ENCODE data around the gene TENT5C.

TENT5C gene

DNA sequence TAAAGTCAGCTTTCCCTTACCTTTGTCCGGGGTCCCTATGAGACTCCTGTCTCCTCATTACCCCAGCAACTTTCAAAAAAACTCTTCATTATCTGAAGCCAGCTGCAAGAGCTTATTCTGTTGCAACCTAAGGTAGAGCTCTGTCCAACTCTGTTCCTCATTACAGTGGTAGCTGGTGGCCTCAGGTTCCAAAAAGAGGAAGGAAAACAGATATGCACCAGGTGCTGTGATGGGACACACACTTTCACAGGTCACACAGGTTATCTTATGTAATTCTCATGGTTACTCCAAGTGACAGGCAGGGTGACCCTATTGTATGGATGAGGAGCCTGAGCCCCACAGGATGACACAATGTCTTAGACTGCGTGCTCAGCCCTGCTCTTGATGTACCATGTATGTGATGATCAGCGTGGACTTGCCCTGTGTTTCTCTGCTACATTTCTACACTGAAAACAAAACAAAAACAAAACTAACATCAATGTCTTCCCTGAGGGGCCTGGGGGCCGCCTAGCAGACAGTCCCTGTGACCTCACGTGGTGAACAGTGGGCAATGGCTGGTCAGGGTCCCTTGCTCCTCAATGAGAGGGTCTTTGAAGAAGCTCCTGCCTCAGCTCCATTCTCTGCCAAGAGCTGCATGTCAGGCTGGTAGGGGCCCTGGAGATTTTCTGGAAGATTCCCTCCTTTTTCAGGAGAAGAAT, 9.7 kb upstream of the TENT5C start:
- no peak for DNase-seq (ENCODE audit: low spot score in 2 of 2)
- no peaks in the 10 kb centered on the region for H3K4me1 Mint-ChIP-seq
- no peak for ATAC-seq
- no peak overlapping the region for H3K4me3 Mint-ChIP-seq
- H3K9me3 Mint-ChIP-seq = no peaks in the 10 kb centered on the region
- no peaks in the 10 kb centered on the region for H3K36me3 Mint-ChIP-seq
- peak overlapping the region; percentile 58 for H3K27ac Mint-ChIP-seq

- H3K27ac Mint-ChIP-seq = peak overlapping the region; percentile 63
- no peak overlapping the region for H3K4me3 Mint-ChIP-seq
- no peaks in the 10 kb centered on the region for H3K9me3 Mint-ChIP-seq
- DNase-seq (ENCODE audit: low spot score in 2 of 2) = no peak
- H3K36me3 Mint-ChIP-seq = no peaks in the 10 kb centered on the region
- ATAC-seq = no peak
- no peaks in the 10 kb centered on the region for H3K4me1 Mint-ChIP-seq
Measured at GRCh38 chr1:117598489-117598888, 7.4 kb upstream of the TENT5C start.

- Mint-ChIP-seq H3K36me3 (no peaks in the 10 kb centered on the region), H3K9me3 (no peaks in the 10 kb centered on the region), H3K4me3 (no peak overlapping the region), H3K27ac (no peak overlapping the region), H3K4me1 (no peaks in the 10 kb centered on the region)
- DNase-seq (ENCODE audit: low spot score in 2 of 2) (no peak), ATAC-seq (no peak)
Measured at GRCh38 chr1:117599286-117600221, 6.3 kb upstream of the TENT5C start.

DNA sequence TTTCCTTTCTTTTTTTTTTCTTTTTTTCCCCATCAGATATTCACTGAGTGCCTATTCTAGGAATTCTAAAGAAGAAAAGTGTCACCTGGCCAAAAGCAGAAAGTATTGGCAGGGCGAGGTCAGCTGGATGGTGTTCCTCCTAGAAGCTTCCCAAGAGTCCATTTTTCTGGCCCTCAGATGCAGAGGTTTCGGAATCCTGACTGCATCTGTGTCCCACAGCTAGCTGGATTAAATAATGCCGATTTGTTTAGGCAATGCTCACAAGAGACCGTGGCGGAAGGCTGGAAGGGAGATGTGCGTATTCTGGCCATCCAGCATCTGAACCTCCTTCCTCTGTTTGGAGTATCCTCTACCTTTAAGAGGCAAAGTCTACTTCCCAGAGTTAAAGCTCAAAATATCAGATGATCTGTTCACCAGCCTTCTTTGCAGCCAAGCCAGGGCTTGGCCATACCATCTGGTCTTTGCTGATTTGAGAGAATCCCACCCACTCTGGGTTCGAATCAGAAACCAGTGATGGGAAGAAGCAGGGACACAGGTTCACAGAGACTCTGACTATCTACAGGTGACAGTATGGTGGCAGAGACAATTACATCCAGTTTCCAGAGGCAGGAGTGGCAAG, 5.4 kb upstream of the TENT5C start:
- Mint-ChIP-seq H3K27ac (no peak overlapping the region), H3K4me1 (no peaks in the 10 kb centered on the region), H3K36me3 (peaks cover 4% of the 10 kb centered on the region), H3K9me3 (no peaks in the 10 kb centered on the region), H3K4me3 (no peak overlapping the region)
- DNase-seq (ENCODE audit: low spot score in 2 of 2) (no peak), ATAC-seq (no peak)

DNA sequence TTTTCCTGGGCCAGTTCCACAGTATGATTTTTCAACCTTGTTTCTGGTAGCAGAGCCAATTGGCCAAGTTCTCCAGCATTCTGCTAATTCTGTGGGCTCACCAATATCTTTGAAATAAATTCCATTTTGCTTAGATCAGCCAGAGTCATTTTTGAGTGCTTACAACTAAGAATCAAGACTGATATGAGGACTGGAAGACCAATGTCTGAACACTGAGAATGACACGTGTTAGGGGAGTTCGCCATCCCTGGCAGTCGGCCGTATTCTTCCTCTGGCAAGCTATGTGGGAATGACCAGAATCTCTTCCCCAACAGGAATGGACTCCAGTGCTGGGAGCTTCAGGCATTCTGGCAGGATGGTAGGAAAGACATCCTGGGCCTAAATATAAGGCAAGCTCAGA, 4.9 kb upstream of the TENT5C start:
- Mint-ChIP-seq H3K36me3 (peaks cover 9% of the 10 kb centered on the region), H3K9me3 (no peaks in the 10 kb centered on the region), H3K4me3 (no peak overlapping the region), H3K27ac (no peak overlapping the region), H3K4me1 (no peaks in the 10 kb centered on the region)
- ATAC-seq (no peak), DNase-seq (ENCODE audit: low spot score in 2 of 2) (no peak)

DNA sequence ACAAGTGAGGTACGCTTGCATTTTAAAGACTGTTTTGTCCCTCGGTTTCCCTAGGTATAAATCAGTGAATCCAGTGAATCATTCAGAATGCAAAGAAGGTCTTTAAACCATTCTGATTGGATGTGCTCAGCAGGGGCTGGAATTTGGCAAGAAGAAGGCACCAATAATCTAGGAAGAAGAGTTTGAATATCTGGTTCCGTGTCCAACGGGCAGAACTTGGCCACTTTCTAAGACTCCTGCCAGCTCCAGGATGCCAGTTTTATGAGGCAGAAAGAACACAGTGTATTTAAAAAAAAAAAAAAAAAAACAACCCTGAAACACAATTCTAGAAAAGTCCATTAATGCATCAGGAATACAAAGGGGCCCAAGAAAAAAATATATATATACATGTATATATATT, 3.0 kb upstream of the TENT5C start:
- Mint-ChIP-seq H3K4me1 (peaks cover 8% of the 10 kb centered on the region), H3K9me3 (no peaks in the 10 kb centered on the region), H3K4me3 (no peak overlapping the region), H3K36me3 (peaks cover 28% of the 10 kb centered on the region), H3K27ac (no peak overlapping the region)
- no peak for ATAC-seq
- DNase-seq (ENCODE audit: low spot score in 2 of 2) = no peak

- no peaks in the 10 kb centered on the region for H3K9me3 Mint-ChIP-seq
- ATAC-seq = peak; percentile 38
- peak overlapping the region; percentile 98 for H3K27ac Mint-ChIP-seq
- H3K4me3 Mint-ChIP-seq = peak overlapping the region; percentile 97
- DNase-seq (ENCODE audit: low spot score in 2 of 2) = no peak
- peaks cover 33% of the 10 kb centered on the region for H3K4me1 Mint-ChIP-seq
- peaks cover 52% of the 10 kb centered on the region for H3K36me3 Mint-ChIP-seq
Measured at GRCh38 chr1:117605164-117605773, 579 bp upstream of the TENT5C start.

DNA sequence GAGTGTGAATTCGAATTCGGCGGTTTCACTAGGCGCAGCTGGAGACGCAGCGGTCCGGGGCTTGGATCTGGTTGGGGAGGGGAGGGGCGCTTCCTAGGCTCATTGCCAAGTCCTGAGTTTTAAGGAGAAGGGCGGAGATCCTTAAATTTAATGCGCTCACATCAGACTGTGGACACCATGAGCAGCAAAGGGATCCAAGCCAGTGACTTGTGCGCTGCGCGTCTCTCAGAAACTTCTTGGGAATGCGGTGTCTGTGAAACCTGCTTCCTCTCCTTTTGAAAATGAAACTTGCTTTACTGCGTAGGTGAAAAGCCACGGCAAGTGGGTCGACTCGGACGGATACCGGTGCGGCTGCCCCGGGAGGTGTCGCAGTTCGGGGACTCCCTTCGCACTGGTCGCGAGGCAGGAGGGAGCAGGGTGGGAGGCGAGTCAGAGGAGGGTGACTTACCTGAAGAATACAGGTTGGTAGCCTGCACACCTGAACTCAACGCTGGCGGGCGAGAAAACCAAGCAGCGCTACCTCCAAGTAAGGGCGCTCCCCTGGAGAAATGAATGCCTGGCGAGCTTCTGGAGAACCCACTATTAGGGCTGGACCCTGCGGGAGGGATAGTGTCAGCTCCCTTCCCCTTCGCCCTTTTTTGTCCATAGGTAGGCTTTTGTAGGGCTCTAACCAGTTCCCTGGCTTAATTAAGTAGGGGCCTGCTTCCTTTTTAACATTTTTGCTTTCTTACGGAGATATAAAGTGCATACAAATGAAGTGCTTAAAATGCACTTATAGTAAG, 992 bp downstream of the TENT5C start:
- DNase-seq (ENCODE audit: low spot score in 2 of 2) (peak; percentile 38 to 84), ATAC-seq (peak; percentile 25)
- Mint-ChIP-seq H3K4me1 (peaks cover 48% of the 10 kb centered on the region), H3K9me3 (no peaks in the 10 kb centered on the region), H3K4me3 (peak overlapping the region; percentile 97), H3K27ac (peak overlapping the region; percentile 98), H3K36me3 (peaks cover 68% of the 10 kb centered on the region)

GRCh38 chr1:117607471-117607870, 1.6 kb downstream of the TENT5C start:
- peaks cover 55% of the 10 kb centered on the region for H3K4me1 Mint-ChIP-seq
- H3K27ac Mint-ChIP-seq = peak overlapping the region; percentile 98
- H3K9me3 Mint-ChIP-seq = no peaks in the 10 kb centered on the region
- peak overlapping the region; percentile 97 for H3K4me3 Mint-ChIP-seq
- H3K36me3 Mint-ChIP-seq = peaks cover 74% of the 10 kb centered on the region
- peak; percentile 25 to 78 for DNase-seq (ENCODE audit: low spot score in 2 of 2)
- ATAC-seq = peak; percentile 40

DNA sequence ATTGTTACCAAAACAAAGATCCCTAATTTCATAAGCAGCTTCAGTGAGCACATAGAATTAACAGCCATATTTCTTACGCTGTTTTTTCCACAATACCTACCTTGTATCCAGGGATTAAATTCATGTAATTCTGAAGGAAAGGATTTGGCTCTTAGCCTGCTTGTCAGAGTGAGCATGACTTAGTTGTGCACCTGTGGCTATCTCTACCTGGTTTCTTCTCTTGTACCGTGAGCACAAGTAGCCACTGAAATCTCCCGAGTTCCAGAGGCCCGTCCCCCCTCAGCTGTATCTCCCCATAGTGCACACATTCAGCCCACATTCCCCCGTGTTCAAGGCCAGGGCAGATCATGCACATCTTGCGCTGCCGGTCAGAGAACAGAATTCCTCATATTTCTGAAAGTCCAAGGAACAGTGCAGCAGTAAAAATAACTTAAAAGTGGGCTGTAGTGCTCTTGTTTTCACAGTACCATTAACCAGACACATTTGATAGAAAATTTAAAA, 2.3 kb downstream of the TENT5C start:
- DNase-seq (ENCODE audit: low spot score in 2 of 2) (no peak), ATAC-seq (no peak)
- H3K27ac Mint-ChIP-seq = peak overlapping the region; percentile 98
- peaks cover 61% of the 10 kb centered on the region for H3K4me1 Mint-ChIP-seq
- H3K4me3 Mint-ChIP-seq = peak overlapping the region; percentile 97
- peaks cover 81% of the 10 kb centered on the region for H3K36me3 Mint-ChIP-seq
- no peaks in the 10 kb centered on the region for H3K9me3 Mint-ChIP-seq

DNA sequence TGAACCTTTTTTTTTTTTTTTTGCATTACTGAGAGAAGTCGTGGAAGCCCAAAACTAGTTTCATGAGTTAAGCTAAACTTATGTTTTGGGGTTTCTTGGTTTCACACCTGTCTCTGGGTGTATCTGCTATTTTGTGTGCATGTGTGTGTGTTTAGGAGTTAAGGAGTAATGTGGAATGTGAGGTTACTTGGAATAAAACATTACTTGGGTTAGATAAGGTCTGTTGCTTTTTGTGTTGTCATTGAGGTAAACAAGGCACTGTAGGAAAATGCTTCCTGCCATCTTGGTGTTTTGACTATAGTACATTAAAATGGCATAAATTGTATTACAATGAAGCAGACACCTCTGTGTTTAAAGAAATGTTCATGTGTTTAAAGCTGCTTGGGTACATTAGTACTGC, 2.9 kb downstream of the TENT5C start:
- DNase-seq (ENCODE audit: low spot score in 2 of 2) (no peak), ATAC-seq (no peak)
- peak overlapping the region; percentile 97 for H3K4me3 Mint-ChIP-seq
- no peaks in the 10 kb centered on the region for H3K9me3 Mint-ChIP-seq
- peaks cover 67% of the 10 kb centered on the region for H3K4me1 Mint-ChIP-seq
- H3K27ac Mint-ChIP-seq = peak overlapping the region; percentile 98
- peaks cover 87% of the 10 kb centered on the region for H3K36me3 Mint-ChIP-seq

GRCh38 chr1:117609471-117609911, 3.6 kb downstream of the TENT5C start:
- ATAC-seq (no peak), DNase-seq (ENCODE audit: low spot score in 2 of 2) (no peak)
- Mint-ChIP-seq H3K4me3 (peak overlapping the region; percentile 97), H3K9me3 (no peaks in the 10 kb centered on the region), H3K36me3 (peaks cover 94% of the 10 kb centered on the region), H3K4me1 (peaks cover 75% of the 10 kb centered on the region), H3K27ac (peak overlapping the region; percentile 52)

GRCh38 chr1:117610036-117610435, 4.2 kb downstream of the TENT5C start:
- ATAC-seq (no peak), DNase-seq (ENCODE audit: low spot score in 2 of 2) (no peak)
- Mint-ChIP-seq H3K4me1 (peaks cover 80% of the 10 kb centered on the region), H3K4me3 (peak overlapping the region; percentile 97), H3K9me3 (no peaks in the 10 kb centered on the region), H3K27ac (peak overlapping the region; percentile 52), H3K36me3 (peaks cover 100% of the 10 kb centered on the region)

- no peak for ATAC-seq
- H3K4me3 Mint-ChIP-seq = peak overlapping the region; percentile 97
- H3K36me3 Mint-ChIP-seq = peaks cover 100% of the 10 kb centered on the region
- H3K27ac Mint-ChIP-seq = no peak overlapping the region
- no peaks in the 10 kb centered on the region for H3K9me3 Mint-ChIP-seq
- no peak for DNase-seq (ENCODE audit: low spot score in 2 of 2)
- H3K4me1 Mint-ChIP-seq = peaks cover 91% of the 10 kb centered on the region
Measured at GRCh38 chr1:117611121-117611601, 5.3 kb downstream of the TENT5C start.
